Tibial nerve (tissue), 4 donors: ENCODE data around the gene RHBDD1. TPM values are rescaled to one million over a fixed set of nuclear protein-coding genes. Genes with fewer than 3 reads are reported as not detected.

Experiments used
- DNase-seq, 2 donors: peaks; one replicate each; pipeline ENCODE4 v3.0.0-alpha.2; 2019; ENCODE audit warnings: low spot score in 2 of 2
- H3K27ac ChIP-seq, 4 donors: fragments of 200-600 bp; sonication (generic) in 3 of 4; one replicate each; pipeline ENCODE4 v1.5.1; 2017 to 2019; ENCODE audit warnings: mild to moderate bottlenecking in 1 of 4
- H3K27me3 ChIP-seq, 2 donors: fragments of 200-600 bp; sonication (generic) in 1 of 2; one replicate each; pipeline versions ENCODE4 v1.5.1 to v1.6.0; 2017 to 2019
- H3K36me3 ChIP-seq, 3 donors: fragments of 200-600 bp; sonication (generic); one replicate each; pipeline ENCODE4 v1.5.1; 2018 to 2019
- H3K4me1 ChIP-seq, 4 donors: fragments of 200-600 bp; sonication (generic) in 3 of 4; one replicate each; pipeline ENCODE4 v1.5.1; 2017 to 2019
- H3K4me3 ChIP-seq, 4 donors: fragments of 200-600 bp; sonication (generic) in 3 of 4; one replicate each; pipeline ENCODE4 v1.5.1; 2017 to 2019; ENCODE audit warnings: mild to moderate bottlenecking in 1 of 4, moderate library complexity in 1 of 4
- H3K9me3 ChIP-seq, 4 donors: fragments of 200-600 bp; sonication (generic) in 3 of 4; one replicate each; pipeline ENCODE4 v1.5.1; 2017 to 2019
- CTCF ChIP-seq, 5 experiments: fragments of 200-600 bp in 3 of 5; fragments of 450-650 bp in 2 of 5; sonication (generic) in 3 of 5; IDR thresholded peaks; one replicate each; pipeline ENCODE4 v1.5.1; 2016 to 2019; ENCODE audit warnings: antibody characterized with exemption in 5 of 5, mild to moderate bottlenecking in 3 of 5, moderate library complexity in 2 of 5
- EP300 ChIP-seq, 2 donors: sonication (generic); formaldehyde crosslinking; IDR thresholded peaks; one replicate each; pipeline ENCODE4 v1.6.1; 2017; ENCODE audit warnings: antibody characterized with exemption in 2 of 2, mild to moderate bottlenecking in 1 of 2
- POLR2A ChIP-seq, 2 donors: fragments of 450-650 bp; IDR thresholded peaks; one replicate each; pipeline ENCODE4 v1.6.1; 2017; ENCODE audit warnings: antibody characterized with exemption in 2 of 2, mild to moderate bottlenecking in 2 of 2, moderate library complexity in 2 of 2
- WGBS, 2 donors: methylation state at CpG; one replicate each; pipeline ENCODE4 v1.1.5; 2018; 5-methylcytosine and 5-hydroxymethylcytosine counted together
- total RNA-seq, 4 donors: library from RNA; depleted of rRNA; stranded (reverse); fragments of >200 nt; gene quantifications; one replicate each; pipeline ENCODE4 v1.1.0, GENCODE V29; 2016

The RHBDD1 gene
- total RNA-seq, 4 donors from 2014 or later, result 14.9 to 29.4 (median 25.0) TPM

GRCh38 chr2:226977775-226978190 lies 141.9 kb downstream of the RHBDD1 start:
- Histone ChIP-seq H3K36me3 (peaks cover 0 to 6% (median 0%) of the 10 kb centered on the region in 3 donors), H3K4me3 (no peak overlapping the region), H3K9me3 (no peaks in the 10 kb centered on the region), H3K4me1 (peaks cover 0 to 12% (median 0%) of the 10 kb centered on the region in 4 donors), H3K27ac (no peak overlapping the region), H3K27me3 (no peaks in the 10 kb centered on the region)
- TF ChIP-seq CTCF (IDR thresholded peaks at IDR 0.05), result no peak
- TF ChIP-seq EP300 (IDR thresholded peaks at IDR 0.05), result no peak
- TF ChIP-seq POLR2A (IDR thresholded peaks at IDR 0.05), result no peak
- WGBS, 2 donors, result 49 to 55% methylated on average over 2 of the region's 2 CpGs
- DNase-seq, result no peak

GRCh38 chr2:226978300-226978699 lies 142.4 kb downstream of the RHBDD1 start:
- Histone ChIP-seq H3K4me1 (peaks cover 0 to 16% (median 0%) of the 10 kb centered on the region in 4 donors), H3K36me3 (peaks cover 0 to 6% (median 0%) of the 10 kb centered on the region in 3 donors), H3K4me3 (no peak overlapping the region), H3K27ac (no peak overlapping the region), H3K27me3 (no peaks in the 10 kb centered on the region), H3K9me3 (no peaks in the 10 kb centered on the region)
- WGBS, 2 donors, result 94 to 95% methylated on average over 7 of the region's 7 CpGs
- TF ChIP-seq POLR2A (IDR thresholded peaks at IDR 0.05) (no peak), CTCF (IDR thresholded peaks at IDR 0.05) (no peak), EP300 (IDR thresholded peaks at IDR 0.05) (no peak)
- no peak for DNase-seq

- WGBS, 2 donors, result 80 to 81% methylated on average over 4 of the region's 4 CpGs
- peaks cover 0 to under 1% (median 0%) of the 10 kb centered on the region in 3 donors for H3K36me3 ChIP-seq
- peaks cover 0 to 23% (median under 1%) of the 10 kb centered on the region in 4 donors for H3K4me1 ChIP-seq
- H3K4me3 ChIP-seq, result no peak overlapping the region
- H3K9me3 ChIP-seq, result no peaks in the 10 kb centered on the region
- H3K27ac ChIP-seq, result no peak overlapping the region
- H3K27me3 ChIP-seq, result no peaks in the 10 kb centered on the region
- TF ChIP-seq CTCF (IDR thresholded peaks at IDR 0.05) (no peak), EP300 (IDR thresholded peaks at IDR 0.05) (no peak), POLR2A (IDR thresholded peaks at IDR 0.05) (no peak)
- DNase-seq, result no peak
Measured at GRCh38 chr2:226979004-226979403, 143.2 kb downstream of the RHBDD1 start.

- WGBS, 2 donors, result 78 to 82% methylated on average over 3 of the region's 3 CpGs
- H3K27me3 ChIP-seq, result no peaks in the 10 kb centered on the region
- DNase-seq, result no peak
- no peak overlapping the region for H3K27ac ChIP-seq
- peaks cover 0 to 39% (median 13%) of the 10 kb centered on the region in 4 donors for H3K4me1 ChIP-seq
- H3K36me3 ChIP-seq, result no peaks in the 10 kb centered on the region
- H3K9me3 ChIP-seq, result no peaks in the 10 kb centered on the region
- no peak overlapping the region for H3K4me3 ChIP-seq
- TF ChIP-seq EP300 (IDR thresholded peaks at IDR 0.05) (no peak), CTCF (IDR thresholded peaks at IDR 0.05) (no peak)
Measured at GRCh38 chr2:226981791-226982326, 146.0 kb downstream of the RHBDD1 start.

GRCh38 chr2:226983895-226984749 lies 148.3 kb downstream of the RHBDD1 start:
- Histone ChIP-seq H3K4me3 (no peak overlapping the region), H3K27me3 (no peaks in the 10 kb centered on the region), H3K27ac (peak overlapping the region in 3 of 4 donors; percentile 25 to 61 (median 51)), H3K36me3 (no peaks in the 10 kb centered on the region), H3K4me1 (peaks cover 0 to 30% (median 13%) of the 10 kb centered on the region in 4 donors), H3K9me3 (no peaks in the 10 kb centered on the region)
- no peak for DNase-seq
- 77% methylated on average over 12 of the region's 12 CpGs for WGBS, 2 donors
- TF ChIP-seq POLR2A (IDR thresholded peaks at IDR 0.05) (no peak), CTCF (IDR thresholded peaks at IDR 0.05) (no peak), EP300 (IDR thresholded peaks at IDR 0.05) (no peak)
